ENCODE results near the gene PTP4A2.

DNA sequence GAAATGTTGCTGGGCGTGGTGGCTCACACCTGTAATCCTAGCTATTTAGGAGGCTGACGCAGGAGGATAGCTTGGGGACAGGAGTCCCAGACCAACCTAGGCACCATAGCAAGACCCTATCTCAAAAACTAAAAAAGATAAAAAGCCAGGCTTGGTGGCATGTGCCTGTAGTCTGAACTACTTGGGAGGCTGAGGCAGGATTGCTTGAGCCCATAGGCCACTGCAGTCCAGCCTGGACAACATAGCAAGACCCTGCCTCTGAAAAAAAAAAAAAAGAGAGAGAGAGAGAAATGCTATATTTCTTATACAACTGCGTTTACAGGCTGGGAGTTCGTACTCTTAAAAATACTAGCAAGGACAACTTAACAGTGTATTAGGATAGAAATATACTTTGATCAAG, 76.1 kb downstream of the PTP4A2 start:
- TF ChIP-seq, protein P1, sequence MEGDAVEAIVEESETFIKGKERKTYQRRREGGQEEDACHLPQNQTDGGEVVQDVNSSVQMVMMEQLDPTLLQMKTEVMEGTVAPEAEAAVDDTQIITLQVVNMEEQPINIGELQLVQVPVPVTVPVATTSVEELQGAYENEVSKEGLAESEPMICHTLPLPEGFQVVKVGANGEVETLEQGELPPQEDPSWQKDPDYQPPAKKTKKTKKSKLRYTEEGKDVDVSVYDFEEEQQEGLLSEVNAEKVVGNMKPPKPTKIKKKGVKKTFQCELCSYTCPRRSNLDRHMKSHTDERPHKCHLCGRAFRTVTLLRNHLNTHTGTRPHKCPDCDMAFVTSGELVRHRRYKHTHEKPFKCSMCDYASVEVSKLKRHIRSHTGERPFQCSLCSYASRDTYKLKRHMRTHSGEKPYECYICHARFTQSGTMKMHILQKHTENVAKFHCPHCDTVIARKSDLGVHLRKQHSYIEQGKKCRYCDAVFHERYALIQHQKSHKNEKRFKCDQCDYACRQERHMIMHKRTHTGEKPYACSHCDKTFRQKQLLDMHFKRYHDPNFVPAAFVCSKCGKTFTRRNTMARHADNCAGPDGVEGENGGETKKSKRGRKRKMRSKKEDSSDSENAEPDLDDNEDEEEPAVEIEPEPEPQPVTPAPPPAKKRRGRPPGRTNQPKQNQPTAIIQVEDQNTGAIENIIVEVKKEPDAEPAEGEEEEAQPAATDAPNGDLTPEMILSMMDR (IDR thresholded peaks at IDR 0.05) = no peak
- TF ChIP-seq POLR2A (IDR thresholded peaks at IDR 0.05) = no peak
